H9 (cell line): Measurements from ENCODE around the gene RNF17. TPM values are rescaled to one million over a fixed set of nuclear protein-coding genes. Genes with fewer than 3 reads are reported as not detected.

Source experiments
- DNase-seq: peaks from one replicate; pipeline ENCODE4 v3.0.0-alpha.2; 2017
- H2AFZ ChIP-seq: one replicate; pipeline ENCODE4 v1.6.1; 2013; ENCODE audit warnings: mild to moderate bottlenecking, low read length, control low read depth, moderate library complexity
- H2AK5ac ChIP-seq: 2 replicates; pipeline ENCODE4 v1.6.1; 2013; ENCODE audit warnings: low read length, control low read depth, mixed read lengths; ENCODE audit not compliant: insufficient read length
- H2BK120ac ChIP-seq: one replicate; pipeline ENCODE4 v1.6.1; 2013; ENCODE audit warnings: low read depth, mild to moderate bottlenecking, low read length, control low read depth, inconsistent platforms; ENCODE audit not compliant: poor library complexity, severe bottlenecking
- H2BK12ac ChIP-seq: 2 replicates; pipeline ENCODE4 v1.6.1; 2013; ENCODE audit warnings: low read length, control low read depth, mixed read lengths, low read depth; ENCODE audit not compliant: insufficient read length
- H2BK15ac ChIP-seq: 2 replicates; pipeline ENCODE4 v1.6.1; 2013; ENCODE audit warnings: low read depth, low read length, control low read depth
- H2BK20ac ChIP-seq: one replicate; pipeline ENCODE4 v1.6.1; 2013; ENCODE audit warnings: low read depth, mild to moderate bottlenecking, low read length, control low read depth, inconsistent platforms; ENCODE audit not compliant: poor library complexity, severe bottlenecking
- H2BK5ac ChIP-seq: 2 replicates; pipeline ENCODE4 v1.6.1; 2013; ENCODE audit warnings: low read length, control low read depth, mixed read lengths; ENCODE audit not compliant: insufficient read length
- H3K14ac ChIP-seq: 2 replicates; pipeline ENCODE4 v1.6.1; 2013; ENCODE audit warnings: low read length, control low read depth; ENCODE audit not compliant: insufficient read depth
- H3K18ac ChIP-seq: 2 replicates; pipeline ENCODE4 v1.6.1; 2013; ENCODE audit warnings: low read depth, mild to moderate bottlenecking, mixed read lengths, low read length, control low read depth; ENCODE audit not compliant: insufficient read length
- H3K23ac ChIP-seq: 2 replicates; pipeline ENCODE4 v1.6.1; 2013; ENCODE audit warnings: low read length, control low read depth, mixed read lengths, low read depth; ENCODE audit not compliant: insufficient read length
- H3K23me2 ChIP-seq: 2 replicates; pipeline ENCODE4 v1.6.1; 2013; ENCODE audit warnings: low read depth, mild to moderate bottlenecking, mixed read lengths, low read length, control low read depth; ENCODE audit not compliant: insufficient read length, poor library complexity, severe bottlenecking
- H3K27ac ChIP-seq: 2 replicates; pipeline ENCODE4 v1.5.1; 2013; ENCODE audit warnings: low read length, control low read depth, mixed read lengths, low read depth; ENCODE audit not compliant: insufficient read length
- H3K27me3 ChIP-seq: 2 replicates; pipeline ENCODE4 v1.6.1; 2013; ENCODE audit warnings: low read length, control low read depth, inconsistent platforms; ENCODE audit not compliant: insufficient read depth
- H3K4ac ChIP-seq: 2 replicates; pipeline ENCODE4 v1.6.1; 2013; ENCODE audit warnings: low read depth, mild to moderate bottlenecking, control low read depth, inconsistent platforms, low read length, moderate library complexity
- H3K4me1 ChIP-seq: 2 replicates; pipeline ENCODE4 v1.6.1; 2013; ENCODE audit warnings: low read length, control low read depth, inconsistent platforms; ENCODE audit not compliant: insufficient read depth
- H3K4me2 ChIP-seq: 2 replicates; pipeline ENCODE4 v1.6.1; 2013; ENCODE audit warnings: low read length, control low read depth, mixed read lengths; ENCODE audit not compliant: insufficient read length, insufficient read depth
- H3K56ac ChIP-seq: 2 replicates; pipeline ENCODE4 v1.6.1; 2013; ENCODE audit warnings: low read depth, mild to moderate bottlenecking, mixed read lengths, low read length, control low read depth; ENCODE audit not compliant: insufficient read length
- H3K79me1 ChIP-seq: 2 replicates; pipeline ENCODE4 v1.6.1; 2013; ENCODE audit warnings: low read depth, mild to moderate bottlenecking, moderate library complexity, low read length, control low read depth, inconsistent platforms; ENCODE audit not compliant: insufficient read depth, poor library complexity, severe bottlenecking
- H3K79me2 ChIP-seq: 2 replicates; pipeline ENCODE4 v1.6.1; 2013; ENCODE audit warnings: low read length, control low read depth, inconsistent platforms; ENCODE audit not compliant: insufficient read depth
- H3K9ac ChIP-seq: 2 replicates; pipeline ENCODE4 v1.6.1; 2013; ENCODE audit warnings: low read length, control low read depth, mixed read lengths; ENCODE audit not compliant: insufficient read length; ENCODE audit errors: extremely low read depth
- H3K9me3 ChIP-seq: one replicate; pipeline ENCODE4 v1.6.1; 2013; ENCODE audit warnings: low read depth, low read length, inconsistent platforms; ENCODE audit not compliant: control insufficient read depth
- H3T11ph ChIP-seq: one replicate; pipeline ENCODE4 v1.6.1; 2013; ENCODE audit warnings: mild to moderate bottlenecking, low read length, control low read depth, inconsistent platforms
- H4K20me1 ChIP-seq: one replicate; pipeline ENCODE4 v1.6.1; 2013; ENCODE audit not compliant: control insufficient read depth, insufficient read length, insufficient read depth
- H4K5ac ChIP-seq: 2 replicates; pipeline ENCODE4 v1.6.1; 2013; ENCODE audit warnings: low read depth, mild to moderate bottlenecking, mixed read lengths, low read length, control low read depth; ENCODE audit not compliant: insufficient read length
- H4K8ac ChIP-seq: replicated peaks from 2 replicates; pipeline ENCODE4 v1.6.1; 2013; ENCODE audit warnings: low read length, control low read depth, mixed read lengths, low read depth; ENCODE audit not compliant: insufficient read length
- H4K91ac ChIP-seq: 2 replicates; pipeline ENCODE4 v1.6.1; 2013; ENCODE audit warnings: low read depth, mild to moderate bottlenecking, moderate library complexity, mixed read lengths, low read length, control low read depth; ENCODE audit not compliant: insufficient read length
- H3K27ac Mint-ChIP-seq, 3 experiments: 2 replicates in 2 of 3; 3 replicates in 1 of 3; pipeline ENCODE4 v1.8.0; 2020 to 2021; ENCODE audit warnings: mixed read lengths in 3 of 3, mild to moderate bottlenecking in 1 of 3, moderate library complexity in 1 of 3
- H3K27me3 Mint-ChIP-seq: 2 replicates; pipeline ENCODE4 v1.8.0; 2021; ENCODE audit warnings: low read depth, mild to moderate bottlenecking, moderate library complexity, mixed read lengths
- H3K36me3 Mint-ChIP-seq, 3 experiments: 2 replicates in 2 of 3; 3 replicates in 1 of 3; pipeline ENCODE4 v1.8.0; 2020 to 2021; ENCODE audit warnings: low read depth in 3 of 3, mixed read lengths in 3 of 3; ENCODE audit not compliant: insufficient read depth in 1 of 3
- H3K4me1 Mint-ChIP-seq, 2 experiments: 2 replicates each; pipeline ENCODE4 v1.8.0; 2020; ENCODE audit warnings: mixed read lengths in 2 of 2
- H3K4me3 Mint-ChIP-seq, 2 experiments: 2 replicates in 1 of 2; 3 replicates in 1 of 2; pipeline ENCODE4 v1.8.0; 2020 to 2021; ENCODE audit warnings: mild to moderate bottlenecking in 2 of 2, mixed read lengths in 2 of 2, moderate library complexity in 1 of 2
- H3K9me3 Mint-ChIP-seq, 2 experiments: 2 replicates in 1 of 2; 3 replicates in 1 of 2; pipeline ENCODE4 v1.8.0; 2020; ENCODE audit warnings: mild to moderate bottlenecking in 2 of 2, mixed read lengths in 2 of 2, moderate library complexity in 1 of 2
- WGBS: extraction: QIAGEN DNeasy Blood & Tissue Kit; methylation state at CpG from one replicate; pipeline ENCODE4 v1.1.7; 2013; ENCODE audit warnings: missing lambda C conversion rate, low lambda C conversion rate, mixed read lengths; ENCODE audit not compliant: insufficient read length; ENCODE audit errors: extremely low coverage; 5-methylcytosine and 5-hydroxymethylcytosine counted together
- total RNA-seq: library from RNA; stranded (reverse); gene quantifications from 2 replicates; pipeline ENCODE4 v1.2.1, GENCODE V29; 2021
- TF ChIP-seq, protein P1 (sequence below): fragments of 200-600 bp; sonication (generic); conservative IDR thresholded peaks from 3 replicates; pipeline ENCODE4 v1.8.0; 2021; ENCODE audit warnings: antibody characterized with exemption, mild to moderate bottlenecking

Gene RNF17
- total RNA-seq, 1 experiment from 2014 or later, result not detected

DNA sequence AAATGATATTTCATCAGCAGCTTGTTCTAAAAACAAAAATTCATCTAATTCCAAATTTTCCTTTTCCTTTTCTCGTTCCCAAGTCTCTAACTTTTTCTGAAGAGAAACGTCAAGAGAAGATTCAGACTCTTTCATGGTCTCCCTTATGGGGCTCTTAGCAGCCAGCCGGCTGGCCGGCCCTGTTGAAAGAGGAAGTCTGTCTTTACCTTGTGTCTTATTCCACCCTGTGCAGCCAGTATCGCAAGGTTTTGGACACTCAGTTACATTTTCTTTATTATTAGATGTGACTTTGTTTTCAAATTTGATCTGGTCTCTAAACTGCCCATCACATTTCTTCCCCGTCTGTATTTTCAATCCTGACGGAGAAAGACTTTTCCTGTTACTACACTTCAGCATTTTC, 142.3 kb downstream of the RNF17 start:
- DNase-seq, result no peak
- Histone ChIP-seq H3K9me3 (no peaks in the 10 kb centered on the region), H4K91ac (no peak overlapping the region), H2BK15ac (no peak overlapping the region), H3K23me2 (no peaks in the 10 kb centered on the region), H3T11ph (no peak overlapping the region), H3K18ac (no peak overlapping the region), H3K23ac (no peak overlapping the region), H2BK120ac (no peak overlapping the region), H3K4me2 (no peak overlapping the region), H4K20me1 (no peaks in the 10 kb centered on the region), H3K79me1 (no peaks in the 10 kb centered on the region), H3K79me2 (no peaks in the 10 kb centered on the region), H2BK5ac (no peak overlapping the region), H3K4me1 (no peaks in the 10 kb centered on the region), H2AK5ac (no peak overlapping the region), H2AFZ (no peak overlapping the region), H3K56ac (no peak overlapping the region), H2BK20ac (no peak overlapping the region), H3K9ac (no peak overlapping the region), H3K14ac (no peak overlapping the region), H4K8ac (no peak overlapping the region), H3K27ac (no peak overlapping the region), H4K5ac (no peak overlapping the region), H3K4ac (no peak overlapping the region), H3K27me3 (no peaks in the 10 kb centered on the region), H2BK12ac (no peak overlapping the region)
- Mint-ChIP-seq H3K27me3 (no peaks in the 10 kb centered on the region), H3K27ac (no peak overlapping the region), H3K4me1 (no peaks in the 10 kb centered on the region), H3K9me3 (no peaks in the 10 kb centered on the region), H3K4me3 (no peak overlapping the region), H3K36me3 (peaks cover 26 to 75% (median 66%) of the 10 kb centered on the region in 3 experiments; a peak in 6 of 7 replicates)
- TF ChIP-seq, protein P1, sequence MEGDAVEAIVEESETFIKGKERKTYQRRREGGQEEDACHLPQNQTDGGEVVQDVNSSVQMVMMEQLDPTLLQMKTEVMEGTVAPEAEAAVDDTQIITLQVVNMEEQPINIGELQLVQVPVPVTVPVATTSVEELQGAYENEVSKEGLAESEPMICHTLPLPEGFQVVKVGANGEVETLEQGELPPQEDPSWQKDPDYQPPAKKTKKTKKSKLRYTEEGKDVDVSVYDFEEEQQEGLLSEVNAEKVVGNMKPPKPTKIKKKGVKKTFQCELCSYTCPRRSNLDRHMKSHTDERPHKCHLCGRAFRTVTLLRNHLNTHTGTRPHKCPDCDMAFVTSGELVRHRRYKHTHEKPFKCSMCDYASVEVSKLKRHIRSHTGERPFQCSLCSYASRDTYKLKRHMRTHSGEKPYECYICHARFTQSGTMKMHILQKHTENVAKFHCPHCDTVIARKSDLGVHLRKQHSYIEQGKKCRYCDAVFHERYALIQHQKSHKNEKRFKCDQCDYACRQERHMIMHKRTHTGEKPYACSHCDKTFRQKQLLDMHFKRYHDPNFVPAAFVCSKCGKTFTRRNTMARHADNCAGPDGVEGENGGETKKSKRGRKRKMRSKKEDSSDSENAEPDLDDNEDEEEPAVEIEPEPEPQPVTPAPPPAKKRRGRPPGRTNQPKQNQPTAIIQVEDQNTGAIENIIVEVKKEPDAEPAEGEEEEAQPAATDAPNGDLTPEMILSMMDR, result no peak
- WGBS, result no CpG with 5 or more reads among the region's 7 CpGs
